Nucleus accumbens (tissue), 56 donors: ENCODE results near the gene ACTR10.

ENCODE experiments used
- DNase-seq, 56 donors: peaks; one replicate each; lab custom pipeline; 2025; lab: John Stamatoyannopoulos, UW

Gene ACTR10

DNA sequence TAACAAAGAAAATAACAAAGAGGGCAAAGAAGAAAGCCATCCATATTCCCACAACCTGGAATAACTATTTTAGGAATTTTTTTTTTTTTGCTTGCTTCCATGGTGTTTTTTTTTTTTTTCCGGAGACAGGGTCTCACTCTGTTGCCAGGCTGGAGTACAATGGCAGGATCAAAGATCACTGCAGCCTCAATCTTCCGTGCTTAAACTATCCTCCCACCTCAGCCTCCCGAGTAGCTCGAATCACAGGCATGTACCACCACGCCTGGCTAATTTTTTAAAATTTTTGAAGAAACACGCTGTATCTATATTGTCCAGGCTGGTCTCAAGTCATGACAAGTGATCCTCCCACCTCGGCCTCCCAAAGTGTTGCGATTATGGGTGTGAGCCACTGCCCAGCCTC lies 78.2 kb downstream of the ACTR10 start:
- DNase-seq: no peak

DNA sequence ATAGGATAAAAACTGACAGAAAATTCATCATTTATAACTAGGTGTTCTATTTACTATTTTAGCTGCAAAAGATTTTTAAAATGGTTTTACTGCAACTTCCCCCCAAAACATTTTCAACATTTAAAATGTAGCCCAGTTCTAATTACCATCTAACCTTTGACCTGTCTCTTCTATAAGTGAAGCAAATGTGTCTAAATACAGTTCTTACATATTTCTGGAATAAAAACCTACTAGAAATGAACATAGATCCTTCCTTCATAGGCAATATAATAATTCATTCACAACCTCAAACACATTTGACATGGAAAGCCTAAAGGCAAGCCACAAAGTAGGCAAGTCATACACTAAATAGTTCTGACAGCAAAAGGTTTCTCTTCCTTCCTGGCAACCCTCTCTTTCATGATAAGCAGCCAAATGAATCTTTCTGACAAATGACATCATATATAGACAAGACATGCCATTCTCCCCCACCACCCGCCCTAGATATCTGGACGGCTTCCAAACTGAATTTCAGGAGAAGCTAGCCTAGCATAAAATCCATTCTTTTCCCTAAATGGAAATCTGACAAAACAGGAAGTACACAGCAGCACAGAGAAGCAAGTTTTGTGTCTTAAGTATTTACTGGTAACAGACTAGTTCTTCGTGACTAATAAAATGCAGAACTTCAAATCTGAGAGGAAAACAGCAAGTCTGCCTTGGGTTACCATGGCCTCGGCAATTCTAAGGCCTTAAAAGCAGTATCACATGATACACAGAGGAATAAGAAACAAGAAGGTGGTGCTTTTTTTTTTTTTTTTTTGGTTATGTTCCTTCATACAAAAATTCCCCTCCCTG lies 81.2 kb downstream of the ACTR10 start:
- peak in 24 of 56 donors; percentile 1 to 61 (median 20) for DNase-seq

DNA sequence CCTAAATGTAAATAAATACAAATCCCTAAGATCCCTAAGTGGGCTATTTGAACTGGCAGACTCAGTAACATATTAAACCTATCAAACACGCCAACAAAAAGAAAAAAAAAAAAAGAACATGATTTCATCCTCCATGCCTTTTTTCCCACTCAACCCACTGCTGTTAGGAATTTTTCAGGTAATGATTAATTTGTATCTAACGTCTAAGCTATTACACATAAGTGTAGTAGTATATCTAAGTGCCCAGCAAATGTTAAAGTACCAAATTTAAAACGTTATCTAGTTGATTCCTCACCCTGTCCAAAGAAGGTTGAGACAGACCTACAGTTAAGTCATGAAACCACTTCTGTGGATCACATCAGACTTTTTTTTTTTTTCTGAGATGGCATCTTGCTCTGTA lies 82.0 kb downstream of the ACTR10 start:
- DNase-seq: no peak

DNA sequence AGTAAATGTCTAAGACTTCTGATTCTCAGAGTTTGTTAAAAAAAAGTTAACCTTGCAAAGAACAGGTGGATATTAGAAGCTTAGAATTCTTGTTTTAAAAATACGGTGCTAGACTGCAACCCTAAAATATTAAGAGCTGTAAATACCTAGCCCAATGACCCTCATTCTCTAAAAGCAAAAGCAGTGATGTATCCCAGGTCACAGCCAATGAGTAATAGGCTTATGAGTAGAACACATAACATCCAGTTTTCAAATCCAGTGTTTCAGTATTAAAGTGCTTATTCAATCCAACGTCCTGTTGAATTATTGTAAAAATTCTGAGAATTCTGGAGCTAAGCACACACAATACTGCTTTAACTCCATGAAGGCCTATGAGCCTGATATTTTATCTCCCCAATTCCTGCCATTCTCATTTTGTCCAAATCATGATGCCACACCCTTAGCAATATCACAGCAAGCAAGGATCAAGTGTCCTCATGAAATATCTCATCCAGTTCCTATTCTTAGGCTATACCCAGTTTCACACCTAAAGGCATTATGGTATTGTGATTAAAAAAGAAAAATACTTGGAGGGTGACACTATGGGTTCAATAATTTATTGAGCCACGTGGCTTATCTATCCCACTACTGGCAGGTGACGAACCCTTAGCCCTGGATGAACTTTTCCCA lies 83.1 kb downstream of the ACTR10 start:
- no peak for DNase-seq

DNA sequence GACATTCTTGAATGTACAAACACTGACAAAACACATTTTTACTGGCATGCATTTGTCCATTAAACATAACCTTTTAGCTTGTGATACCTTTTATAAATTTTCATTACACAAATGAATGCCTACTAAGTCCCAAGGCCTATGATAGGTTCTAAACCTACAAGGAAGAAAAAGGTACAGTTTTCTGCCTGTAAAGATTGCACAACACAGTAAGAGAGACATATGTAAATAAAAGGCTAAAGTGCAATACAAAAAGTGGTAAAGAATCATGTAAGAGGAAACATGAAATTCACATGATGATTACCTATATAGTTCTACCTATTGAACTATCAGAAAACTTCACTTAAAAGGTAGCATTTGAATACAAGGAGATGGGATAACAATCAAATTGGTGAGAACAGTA lies 83.8 kb downstream of the ACTR10 start:
- DNase-seq: no peak

DNA sequence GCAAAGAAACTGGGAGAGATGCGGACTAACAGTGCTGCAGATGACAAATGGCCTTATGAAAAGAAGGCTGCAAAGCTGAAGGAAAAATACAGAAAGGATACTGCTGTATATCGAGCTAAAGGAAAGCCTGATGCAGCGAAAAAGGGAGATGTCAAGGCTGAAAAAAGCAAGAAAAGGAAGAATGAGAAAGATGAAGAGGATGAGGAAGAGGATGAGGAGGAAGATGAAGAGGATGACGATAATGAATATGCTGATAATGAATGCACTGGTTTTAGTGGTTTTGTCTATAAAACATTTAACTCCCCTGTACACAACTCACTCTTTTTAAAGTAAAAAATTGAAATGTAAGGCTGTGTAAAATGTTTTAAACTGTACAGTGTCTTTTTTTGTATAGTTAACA lies 85.2 kb downstream of the ACTR10 start:
- DNase-seq: no peak
